Lung (tissue), 12 donors: ENCODE results near the gene FGF21. TPM values are rescaled to one million over a fixed set of nuclear protein-coding genes. Genes with fewer than 3 reads are reported as not detected.

Experiments used
- ATAC-seq: fragments of 200-7000 bp; cut with Tn5 transposase; one replicate; pipeline ENCODE4 v1.9.1; 2020; ENCODE audit warnings: moderate number of reproducible peaks; ENCODE audit not compliant: insufficient read depth, low FRiP score
- DNase-seq, 3 donors: peaks; one replicate each; pipeline ENCODE4 v3.0.0-alpha.2; 2013 to 2017
- H3K27ac ChIP-seq, 2 donors: one replicate each; pipeline ENCODE4 v1.5.1; 2013; ENCODE audit warnings: mild to moderate bottlenecking in 2 of 2, moderate library complexity in 2 of 2, control low read depth in 1 of 2, inconsistent platforms in 1 of 2, low read depth in 1 of 2, low read length in 1 of 2
- H3K27me3 ChIP-seq, 3 donors: one replicate each; pipeline ENCODE4 v1.5.1; 2013; ENCODE audit warnings: low read length in 2 of 3; ENCODE audit not compliant: control insufficient read depth in 3 of 3, insufficient read depth in 3 of 3
- H3K36me3 ChIP-seq, 4 donors: one replicate each; pipeline ENCODE4 v1.5.1; 2013; ENCODE audit warnings: low read length in 4 of 4, mild to moderate bottlenecking in 1 of 4, moderate library complexity in 1 of 4; ENCODE audit not compliant: control insufficient read depth in 4 of 4, insufficient read depth in 4 of 4
- H3K4me1 ChIP-seq, 5 donors: one replicate each; pipeline ENCODE4 v1.5.1; 2013; ENCODE audit warnings: low read length in 5 of 5, mild to moderate bottlenecking in 2 of 5, moderate library complexity in 1 of 5; ENCODE audit not compliant: control insufficient read depth in 5 of 5, insufficient read depth in 5 of 5
- H3K4me3 ChIP-seq: one replicate; pipeline ENCODE4 v1.5.1; 2013; ENCODE audit warnings: mild to moderate bottlenecking, control low read depth, moderate library complexity
- H3K9ac ChIP-seq, 2 donors: one replicate each; pipeline ENCODE4 v1.5.1; 2013; ENCODE audit warnings: low read length in 2 of 2, control low read depth in 1 of 2; ENCODE audit not compliant: insufficient read depth in 1 of 2
- H3K9me3 ChIP-seq, 4 donors: one replicate each; pipeline ENCODE4 v1.5.1; 2013; ENCODE audit warnings: low read length in 3 of 4, mild to moderate bottlenecking in 1 of 4, moderate library complexity in 1 of 4; ENCODE audit not compliant: control insufficient read depth in 4 of 4, insufficient read depth in 3 of 4
- WGBS, 2 donors: extraction: QIAGEN DNeasy Blood & Tissue Kit; methylation state at CpG; one replicate each; pipeline ENCODE4 v1.1.7; 2013; 5-methylcytosine and 5-hydroxymethylcytosine counted together
- polyA plus RNA-seq, 2 donors: library from polyadenylated mRNA; stranded (reverse); fragments of 200-250 nt; gene quantifications; one replicate each; pipeline ENCODE4 v1.2.1, GENCODE V29; 2013
- total RNA-seq, 2 donors: library from RNA; depleted of rRNA in 1 of 2; stranded (reverse); fragments of >200 nt in 1 of 2; gene quantifications; one replicate each; pipeline ENCODE4 v1.2.1, GENCODE V29; 2014 to 2021
- TF ChIP-seq, protein P1 (sequence below): IDR thresholded peaks from 2 replicates; pipeline ENCODE4 v1.5.1; 2012; ENCODE audit warnings: mild to moderate bottlenecking; ENCODE audit errors: control extremely low read depth, extremely low read depth
- donor health status: control.
- donor health status: control.
- donor health status: Bipolar disorder and iron deficiency.
- donor health status: healthy.
- donor health status: DM: yes; HTN: yes; CAD: no.

The FGF21 gene
- total and polyA plus RNA-seq, 4 donors = not detected

DNA sequence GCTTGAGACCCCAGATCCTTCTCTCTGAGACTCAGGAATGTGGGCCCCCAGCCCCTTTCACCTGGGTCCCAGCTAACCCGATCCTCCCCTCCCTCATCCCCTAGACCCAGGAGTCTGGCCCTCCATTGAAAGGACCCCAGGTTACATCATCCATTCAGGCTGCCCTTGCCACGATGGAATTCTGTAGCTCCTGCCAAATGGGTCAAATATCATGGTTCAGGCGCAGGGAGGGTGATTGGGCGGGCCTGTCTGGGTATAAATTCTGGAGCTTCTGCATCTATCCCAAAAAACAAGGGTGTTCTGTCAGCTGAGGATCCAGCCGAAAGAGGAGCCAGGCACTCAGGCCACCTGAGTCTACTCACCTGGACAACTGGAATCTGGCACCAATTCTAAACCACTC, 463 bp downstream of the FGF21 start:
- Histone ChIP-seq H3K9me3 (no peaks in the 10 kb centered on the region), H3K4me3 (no peak overlapping the region), H3K27ac (no peak overlapping the region), H3K27me3 (peaks cover 0 to 10% (median 7%) of the 10 kb centered on the region in 3 donors), H3K4me1 (peaks cover 0 to 18% (median 1%) of the 10 kb centered on the region in 5 donors), H3K9ac (no peak overlapping the region), H3K36me3 (no peaks in the 10 kb centered on the region)
- ATAC-seq (no peak), DNase-seq (no peak)
- TF ChIP-seq, protein P1, sequence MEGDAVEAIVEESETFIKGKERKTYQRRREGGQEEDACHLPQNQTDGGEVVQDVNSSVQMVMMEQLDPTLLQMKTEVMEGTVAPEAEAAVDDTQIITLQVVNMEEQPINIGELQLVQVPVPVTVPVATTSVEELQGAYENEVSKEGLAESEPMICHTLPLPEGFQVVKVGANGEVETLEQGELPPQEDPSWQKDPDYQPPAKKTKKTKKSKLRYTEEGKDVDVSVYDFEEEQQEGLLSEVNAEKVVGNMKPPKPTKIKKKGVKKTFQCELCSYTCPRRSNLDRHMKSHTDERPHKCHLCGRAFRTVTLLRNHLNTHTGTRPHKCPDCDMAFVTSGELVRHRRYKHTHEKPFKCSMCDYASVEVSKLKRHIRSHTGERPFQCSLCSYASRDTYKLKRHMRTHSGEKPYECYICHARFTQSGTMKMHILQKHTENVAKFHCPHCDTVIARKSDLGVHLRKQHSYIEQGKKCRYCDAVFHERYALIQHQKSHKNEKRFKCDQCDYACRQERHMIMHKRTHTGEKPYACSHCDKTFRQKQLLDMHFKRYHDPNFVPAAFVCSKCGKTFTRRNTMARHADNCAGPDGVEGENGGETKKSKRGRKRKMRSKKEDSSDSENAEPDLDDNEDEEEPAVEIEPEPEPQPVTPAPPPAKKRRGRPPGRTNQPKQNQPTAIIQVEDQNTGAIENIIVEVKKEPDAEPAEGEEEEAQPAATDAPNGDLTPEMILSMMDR = no peak
- WGBS, 2 donors = 78 to 87% methylated on average over 5 of the region's 5 CpGs

DNA sequence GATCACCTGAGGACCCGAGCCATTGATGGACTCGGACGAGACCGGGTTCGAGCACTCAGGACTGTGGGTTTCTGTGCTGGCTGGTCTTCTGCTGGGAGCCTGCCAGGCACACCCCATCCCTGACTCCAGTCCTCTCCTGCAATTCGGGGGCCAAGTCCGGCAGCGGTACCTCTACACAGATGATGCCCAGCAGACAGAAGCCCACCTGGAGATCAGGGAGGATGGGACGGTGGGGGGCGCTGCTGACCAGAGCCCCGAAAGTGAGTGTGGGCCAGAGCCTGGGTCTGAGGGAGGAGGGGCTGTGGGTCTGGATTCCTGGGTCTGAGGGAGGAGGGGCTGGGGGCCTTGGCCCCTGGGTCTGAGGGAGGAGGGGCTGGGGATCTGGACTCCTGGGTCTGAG, 888 bp downstream of the FGF21 start:
- no peak overlapping the region for H3K9ac ChIP-seq
- H3K4me3 ChIP-seq = no peak overlapping the region
- TF ChIP-seq, protein P1 = no peak

DNA sequence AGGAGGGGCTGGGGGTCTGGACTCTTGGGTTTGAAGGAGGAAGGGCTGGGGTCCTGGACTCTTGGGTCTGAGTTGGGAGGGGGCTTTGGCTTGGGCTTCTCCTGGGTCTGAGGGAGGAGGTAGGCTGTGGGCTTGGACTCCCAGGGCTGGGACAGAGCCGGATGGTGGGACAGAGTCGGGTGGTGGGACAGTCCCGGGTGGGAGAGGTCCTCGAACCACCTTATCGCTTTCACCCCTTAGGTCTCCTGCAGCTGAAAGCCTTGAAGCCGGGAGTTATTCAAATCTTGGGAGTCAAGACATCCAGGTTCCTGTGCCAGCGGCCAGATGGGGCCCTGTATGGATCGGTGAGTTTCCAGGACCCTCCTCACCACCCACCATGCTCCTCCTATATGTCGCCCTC, 1.4 kb downstream of the FGF21 start:
- H3K9ac ChIP-seq = no peak overlapping the region
- no peaks in the 10 kb centered on the region for H3K9me3 ChIP-seq
- H3K4me3 ChIP-seq = no peak overlapping the region
- no peaks in the 10 kb centered on the region for H3K36me3 ChIP-seq
- H3K27me3 ChIP-seq = peaks cover 0 to 8% (median 7%) of the 10 kb centered on the region in 3 donors
- ATAC-seq (no peak), DNase-seq (no peak)
- 91% methylated on average over 9 of the region's 9 CpGs for WGBS, 2 donors
- TF ChIP-seq, protein P1 = no peak
- no peak overlapping the region for H3K27ac ChIP-seq
- peaks cover 0 to 18% (median 3%) of the 10 kb centered on the region in 5 donors for H3K4me1 ChIP-seq

More for the DNA sequence above, 888 bp downstream of the FGF21 start:
- Histone ChIP-seq H3K27ac (no peak overlapping the region), H3K4me1 (peaks cover 0 to 18% (median 3%) of the 10 kb centered on the region in 5 donors), H3K36me3 (no peaks in the 10 kb centered on the region), H3K9me3 (no peaks in the 10 kb centered on the region), H3K27me3 (peaks cover 0 to 8% (median 7%) of the 10 kb centered on the region in 3 donors)
- WGBS, 2 donors = 94 to 98% methylated on average over 11 of the region's 11 CpGs
- ATAC-seq (no peak), DNase-seq (no peak)

DNA sequence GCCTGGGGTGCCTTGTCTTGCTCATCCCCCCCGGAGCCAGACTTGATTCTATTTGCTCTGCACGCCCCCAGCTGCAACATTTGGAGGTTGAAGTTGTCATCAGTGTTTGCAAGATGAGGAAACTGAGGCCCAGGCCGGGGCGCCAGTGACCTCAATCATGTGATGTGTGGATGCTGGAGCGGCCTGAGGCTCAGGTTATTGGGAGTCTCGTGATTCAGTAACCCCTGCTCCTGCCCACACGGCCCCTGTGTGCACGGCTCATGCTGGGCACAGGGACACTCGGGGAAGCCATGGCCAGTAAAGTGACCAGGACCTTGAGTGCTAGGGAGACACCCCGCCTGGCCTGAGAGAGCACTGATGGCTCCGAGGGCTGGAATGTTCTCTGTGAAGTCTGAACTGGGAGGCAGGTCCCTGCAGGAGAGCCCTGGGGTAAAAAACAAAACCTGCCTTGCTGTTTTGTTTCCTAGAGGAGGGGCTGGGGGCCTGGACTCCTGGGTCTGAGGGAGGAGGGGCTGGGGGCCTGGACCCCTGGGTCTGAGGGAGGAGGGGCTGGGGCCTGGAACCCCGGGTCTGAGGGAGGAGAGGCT, 1.9 kb downstream of the FGF21 start:
- ATAC-seq (no peak), DNase-seq (no peak)
- H3K9ac ChIP-seq = no peak overlapping the region
- peaks cover 0 to 5% (median 2%) of the 10 kb centered on the region in 3 donors for H3K27me3 ChIP-seq
- 88 to 92% methylated on average over 12 of the region's 12 CpGs for WGBS, 2 donors
- no peaks in the 10 kb centered on the region for H3K9me3 ChIP-seq
- TF ChIP-seq, protein P1 = no peak
- no peaks in the 10 kb centered on the region for H3K36me3 ChIP-seq
- no peak overlapping the region for H3K4me3 ChIP-seq
- H3K27ac ChIP-seq = no peak overlapping the region
- H3K4me1 ChIP-seq = peaks cover 0 to 15% (median 3%) of the 10 kb centered on the region in 5 donors
